Activated CD8-positive, alpha-beta T cell treated with anti-CD3 and anti-CD28 coated beads for 36 hours (primary cell): ENCODE measurements around the gene NSMCE4A. TPM values are rescaled to one million over a fixed set of nuclear protein-coding genes. Genes with fewer than 3 reads are reported as not detected.
"Not testable (repeated sequence)": the region's sequence is repeated elsewhere in the genome, so short reads cannot be mapped to it uniquely, and the experiment has no call there.

Experiments
- ATAC-seq: fragments of 200-7000 bp; cut with Tn5 transposase; one replicate; pipeline ENCODE4 v1.10.0; 2021; ENCODE audit warnings: mild to moderate bottlenecking, moderate library complexity
- CTCF ChIA-PET: fragments of 350-600 bp; sonication (Branson Sonifier 250); formaldehyde crosslinking; loops from one replicate; lab custom pipeline; 2021; ENCODE audit warnings: antibody characterized with exemption; lab: Charles Lee
- POLR2A ChIA-PET: fragments of 350-600 bp; sonication (Branson Sonifier 250); formaldehyde crosslinking; loops from one replicate; lab custom pipeline; 2021; ENCODE audit warnings: antibody characterized with exemption; lab: Charles Lee
- DNase-seq: peaks from one replicate; pipeline ENCODE4 v3.0.0-alpha.2; 2020
- H3K27ac Mint-ChIP-seq: one replicate; pipeline ENCODE4 v1.8.0; 2021; ENCODE audit warnings: mild to moderate bottlenecking, mixed read lengths
- H3K27me3 Mint-ChIP-seq: one replicate; pipeline ENCODE4 v1.8.0; 2021; ENCODE audit warnings: mixed read lengths
- H3K36me3 Mint-ChIP-seq: one replicate; pipeline ENCODE4 v1.8.0; 2021; ENCODE audit warnings: low read depth, mixed read lengths
- H3K4me1 Mint-ChIP-seq: one replicate; pipeline ENCODE4 v1.8.0; 2021; ENCODE audit warnings: low read depth, mixed read lengths
- H3K4me3 Mint-ChIP-seq: one replicate; pipeline ENCODE4 v1.8.0; 2021; ENCODE audit warnings: mild to moderate bottlenecking, moderate library complexity, mixed read lengths
- H3K9me3 Mint-ChIP-seq: one replicate; pipeline ENCODE4 v1.8.0; 2021; ENCODE audit warnings: mixed read lengths
- CTCF ChIP-seq: fragments of 200-600 bp; IDR thresholded peaks from one replicate; pipeline ENCODE4 v1.8.0; 2022; ENCODE audit warnings: antibody characterized with exemption, mild to moderate bottlenecking
- intact Hi-C: fragments of 100-400 bp; cut with micrococcal nuclease; formaldehyde crosslinking; loops from one replicate; pipeline ENCODE4 v1.10.0; 2022
- total RNA-seq, 2 experiments: library from RNA; stranded (reverse); gene quantifications; one replicate each; pipeline ENCODE4 v1.2.3, GENCODE V29; 2021

NSMCE4A gene
- total RNA-seq: 10 to 100 TPM; 49.7 to 50.8 TPM

DNA sequence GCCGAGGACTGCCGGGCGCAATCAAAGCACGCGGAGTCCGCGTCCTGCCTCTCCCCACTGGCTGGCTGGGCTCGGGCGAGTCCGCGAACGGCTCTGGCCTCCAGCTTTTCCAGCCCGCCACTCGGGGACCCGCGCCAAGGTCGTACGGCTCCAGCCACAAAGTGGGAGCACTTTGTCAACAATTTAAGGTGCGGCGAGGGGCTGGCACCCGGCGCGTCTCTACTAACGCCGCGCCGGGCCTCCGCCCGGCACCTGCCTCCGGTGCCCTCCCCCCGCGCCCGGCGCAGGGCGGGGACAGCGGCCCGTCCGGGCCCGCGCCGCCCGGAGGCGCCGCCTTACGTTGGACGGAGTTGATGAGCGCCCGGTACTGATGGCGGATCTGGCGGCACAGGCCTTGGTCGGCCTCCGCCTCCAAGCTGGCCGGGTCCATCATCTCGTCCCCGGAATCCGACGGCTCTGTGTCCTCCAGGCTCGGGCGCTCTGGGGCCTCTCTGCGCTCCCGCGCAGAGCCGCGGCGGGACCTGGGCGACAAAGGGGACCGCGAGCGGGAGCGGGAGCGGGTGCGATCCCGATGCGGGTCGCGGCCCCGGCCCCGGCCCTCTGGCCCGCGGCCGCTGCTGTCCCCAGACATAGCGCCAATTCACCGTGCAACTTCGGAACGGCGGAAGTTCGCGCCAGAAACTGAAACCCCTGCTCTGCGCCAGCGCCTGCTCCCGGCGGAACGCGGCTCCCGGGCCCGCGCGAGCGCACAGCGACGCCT lies at the start of gene NSMCE4A:
Gene NSMCE4A (minus strand): TSS at position 683 of the 760 bp plus-strand sequence. CDS start 52 bp downstream, at position 631.
- Mint-ChIP-seq H3K27me3 (no peaks in the 10 kb centered on the region), H3K4me3 (peak within 1 kb of the TSS; percentile 86), H3K9me3 (peaks cover 18% of the 10 kb centered on the region), H3K27ac (peak within 1 kb of the TSS; percentile 72), H3K36me3 (peaks cover 25% of the 10 kb centered on the region), H3K4me1 (peaks cover 23% of the 10 kb centered on the region)
- TF ChIP-seq CTCF: no peak
- intact Hi-C loops: no loop called here
- CTCF ChIA-PET: interaction anchor here (1.1 to 1.8 kb wide), 4 partner anchors 9 to 74 kb away, joined by 3 to 7 read pairs (median 4); partner anchors contain the start of gene ATE1
- ATAC-seq (peak; percentile 86), DNase-seq (peak; percentile 74)
- POLR2A ChIA-PET: interaction anchor here (1.1 to 1.3 kb wide), 2 partner anchors 8 to 47 kb away, joined by 3 read pairs; partner anchors contain the start of gene ATE1

DNA sequence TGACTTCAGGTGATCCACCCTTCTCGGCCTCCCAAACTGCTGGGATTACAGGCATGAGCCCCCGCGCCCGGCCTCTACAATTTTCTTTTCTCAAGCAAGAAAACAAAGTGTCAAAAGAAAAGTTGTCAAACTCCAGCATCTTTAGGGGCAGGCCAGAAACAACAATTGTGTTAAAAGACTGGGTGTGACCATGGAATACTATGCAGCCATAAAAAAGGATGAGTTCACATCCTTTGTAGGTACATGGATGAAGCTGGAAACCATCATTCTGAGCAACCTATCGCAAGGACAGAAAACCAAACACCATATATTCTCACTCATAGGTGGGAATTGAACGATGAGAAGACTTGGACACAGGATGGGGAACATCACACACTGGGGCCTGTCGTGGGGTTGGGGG lies 48.2 kb upstream of the NSMCE4A start:
- H3K4me1 Mint-ChIP-seq, H3K27ac Mint-ChIP-seq, intact Hi-C loops, CTCF ChIA-PET, H3K9me3 Mint-ChIP-seq, ATAC-seq, H3K27me3 Mint-ChIP-seq, H3K36me3 Mint-ChIP-seq, H3K4me3 Mint-ChIP-seq, DNase-seq, POLR2A ChIA-PET: not testable (repeated sequence)

- Mint-ChIP-seq H3K9me3 (peaks cover 2% of the 10 kb centered on the region), H3K27ac (no peak overlapping the region), H3K4me1 (no peaks in the 10 kb centered on the region), H3K27me3 (peaks cover 2% of the 10 kb centered on the region), H3K4me3 (no peak overlapping the region), H3K36me3 (no peaks in the 10 kb centered on the region)
- POLR2A ChIA-PET: no interaction called here
- intact Hi-C loops: no loop called here
- DNase-seq (no peak), ATAC-seq (no peak)
- CTCF ChIA-PET: no interaction called here
- no peak for TF ChIP-seq CTCF
These were observed 47.3 kb upstream of the NSMCE4A start for GRCh38 chr10:122022276-122022675.

- no peak for TF ChIP-seq CTCF
- no peak overlapping the region for H3K27ac Mint-ChIP-seq
- H3K9me3 Mint-ChIP-seq: peaks cover 2% of the 10 kb centered on the region
- DNase-seq: no peak
- CTCF ChIA-PET: no interaction called here
- H3K4me3 Mint-ChIP-seq: no peak overlapping the region
- no peaks in the 10 kb centered on the region for H3K36me3 Mint-ChIP-seq
- intact Hi-C loops: no loop called here
- H3K27me3 Mint-ChIP-seq: peaks cover 4% of the 10 kb centered on the region
- no peaks in the 10 kb centered on the region for H3K4me1 Mint-ChIP-seq
- ATAC-seq: no peak
- POLR2A ChIA-PET: no interaction called here
These were observed 46.8 kb upstream of the NSMCE4A start for GRCh38 chr10:122021828-122022227.

DNA sequence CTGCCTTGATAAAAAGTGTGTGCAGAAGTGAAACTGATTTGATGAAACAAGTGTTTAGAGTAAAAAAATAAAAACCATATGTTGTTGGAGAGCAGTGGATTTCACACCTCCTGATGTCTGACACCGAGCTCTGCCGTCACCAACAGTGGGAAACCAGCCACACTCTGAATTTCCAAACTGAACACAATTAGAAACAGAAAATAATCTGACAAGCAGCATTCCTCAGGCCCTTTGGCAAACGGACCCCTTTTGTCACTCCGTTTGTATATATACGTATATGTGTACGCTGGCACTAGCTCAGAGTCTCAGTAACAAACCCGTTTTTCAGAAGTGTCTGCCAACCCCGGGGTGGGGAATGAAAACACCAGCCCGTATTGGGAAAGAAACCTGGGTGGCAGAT lies 46.4 kb upstream of the NSMCE4A start:
- peaks cover 4% of the 10 kb centered on the region for H3K27me3 Mint-ChIP-seq
- POLR2A ChIA-PET: no interaction called here
- no peaks in the 10 kb centered on the region for H3K4me1 Mint-ChIP-seq
- ATAC-seq: no peak
- no peak overlapping the region for H3K27ac Mint-ChIP-seq
- H3K36me3 Mint-ChIP-seq: no peaks in the 10 kb centered on the region
- H3K4me3 Mint-ChIP-seq: no peak overlapping the region
- no peak for TF ChIP-seq CTCF
- intact Hi-C loops: no loop called here
- peaks cover 2% of the 10 kb centered on the region for H3K9me3 Mint-ChIP-seq
- no peak for DNase-seq
- CTCF ChIA-PET: no interaction called here
